ENCODE measurements around the gene UBE2G1.

GRCh38 chr17:4262703-4263102 lies 103.8 kb downstream of the UBE2G1 start:
- TF ChIP-seq POLR2A (IDR thresholded peaks at IDR 0.05) = no peak
- no peak for TF ChIP-seq CTCF (IDR thresholded peaks at IDR 0.05)
